ENCODE results near the gene PES1. TPM values are rescaled to one million over a fixed set of nuclear protein-coding genes. Genes with fewer than 3 reads are reported as not detected.

The PES1 gene
- total and polyA plus RNA-seq, 2 of the 13 experiments (the other 11 are each of a cell fraction or from before 2014, with no cell fraction given): 65.1 to 94.7 TPM

GRCh38 chr22:30606455-30607299 lies 15.0 kb upstream of the PES1 start, which contains the start of gene TCN2:
Gene TCN2, plus strand, starts transcription at chr22:30607174. Its CDS starts 158 bp downstream, at chr22:30607332.
- peak within 1 kb of the TSS; percentile 44; the same call in 1 of the 2 replicates for H3K9ac ChIP-seq (ENCODE audit: insufficient read depth, low read depth, low read length)
- no peak for FAIRE-seq
- peaks cover 0 to 13% of the 10 kb centered on the region in 2 experiments; a peak in 3 of 5 replicates for H3K27me3 ChIP-seq (ENCODE audit: control insufficient read depth in 1 of 2, insufficient read depth in 2 of 2, low read length in 2 of 2)
- no peaks in the 10 kb centered on the region for H3K79me2 ChIP-seq (ENCODE audit: insufficient read depth, low read length)
- POLR2A ChIA-PET: interaction anchor here (0.6 to 2.3 kb wide), 6 partner anchors 15 to 317 kb away, joined by 3 to 10 read pairs (median 4); partner anchors contain the start of gene PES1
- DNase-seq (ENCODE audit: low spot score): peak; percentile 41
- H3K4me2 ChIP-seq (ENCODE audit: low read depth, low read length): peak within 1 kb of the TSS; percentile 100
- CTCF ChIA-PET (ENCODE audit: low intra/inter-chr PET ratio, low total read pairs): no interaction called here
- peak within 1 kb of the TSS; percentile 48 to 79 (median 53) for H3K4me3 ChIP-seq (replicated peaks in 1 of 3; ENCODE audit: insufficient read depth in 1 of 3, low read depth in 2 of 3, low read length in 3 of 3)
- no peak within 1 kb of the TSS for H2AFZ ChIP-seq (ENCODE audit: low read length)
- in situ Hi-C loops (cut with HindIII; ENCODE audit: extremely low pct_ligation_motif_present, low pct_unique_long_range_greater_than_20kb) (no loop called here), intact Hi-C loops (cut with micrococcal nuclease; ENCODE audit: unreplicated experiment) (no loop called here)
- BruUV-seq (replicated peaks): no TSS peak
- H3K9me3 ChIP-seq (ENCODE audit: low read length): no peaks in the 10 kb centered on the region
- peaks cover 38% of the 10 kb centered on the region for H3K4me1 ChIP-seq (ENCODE audit: insufficient read depth, low read length)
- WGBS (ENCODE audit: low lambda C conversion rate): 2% methylated on average over 19 of the region's 24 CpGs
- no peaks in the 10 kb centered on the region for H3K36me3 ChIP-seq (replicated peaks in 1 of 2; ENCODE audit: control insufficient read depth in 1 of 2, insufficient read depth in 2 of 2, low read length in 2 of 2)
- peak; percentile 97 for ATAC-seq
- H4K20me1 ChIP-seq (ENCODE audit: insufficient read depth, low read length): no peaks in the 10 kb centered on the region
- H3K27ac ChIP-seq (ENCODE audit: extremely low read length, insufficient read depth, low read length): no peak within 1 kb of the TSS
- TF ChIP-seq JUND (CRISPR knock-in tag; IDR thresholded peaks at IDR 0.05): no peak
- peak; percentile 77 for TF ChIP-seq TGIF2 (CRISPR knock-in tag; IDR thresholded peaks at IDR 0.05)
- peak; percentile 71 for TF ChIP-seq USF2 (IDR thresholded peaks at IDR 0.05; ENCODE audit: low read depth, low read length)
- peak; percentile 79; the same call in 1 of the 2 replicates for TF ChIP-seq USF2 (CRISPR knock-in tag; IDR thresholded peaks at IDR 0.05; ENCODE audit: borderline replicate concordance)
- no peak for TF ChIP-seq MAZ (IDR thresholded peaks at IDR 0.05; ENCODE audit: borderline replicate concordance, low read depth, low read length)
- no peak for TF ChIP-seq MAZ (CRISPR knock-in tag; IDR thresholded peaks at IDR 0.05; ENCODE audit: low read depth)
- no peak for TF ChIP-seq ZNF768 (CRISPR knock-in tag; IDR thresholded peaks at IDR 0.05)
- TF ChIP-seq ZNF563 (CRISPR knock-in tag; IDR thresholded peaks at IDR 0.05): no peak
- TF ChIP-seq PITX1 (CRISPR knock-in tag; IDR thresholded peaks at IDR 0.05): peak; percentile 71
- no peak for TF ChIP-seq ZNF331 (CRISPR knock-in tag; IDR thresholded peaks at IDR 0.05)
- no peak for TF ChIP-seq MXD3 (CRISPR knock-in tag; IDR thresholded peaks at IDR 0.05)
- TF ChIP-seq TP53 (CRISPR knock-in tag; conservative IDR thresholded peaks at IDR 0.05): no peak
- TF ChIP-seq CC2D1A (CRISPR knock-in tag; IDR thresholded peaks at IDR 0.05): no peak
- TF ChIP-seq SPEN (CRISPR knock-in tag; IDR thresholded peaks at IDR 0.05; ENCODE audit: low read depth): peak; percentile 5; the same call in 1 of the 2 replicates
- peak; percentile 32 to 47; a peak in 2 of 4 replicates for TF ChIP-seq MAFK (conservative IDR thresholded peaks at IDR 0.05 in 1 of 2, IDR thresholded peaks at IDR 0.05 in 1 of 2; ENCODE audit: low read length in 2 of 2)
- TF ChIP-seq ZZZ3 (CRISPR knock-in tag; IDR thresholded peaks at IDR 0.05; ENCODE audit: borderline replicate concordance): no peak
- peak; percentile 51; the same call in 1 of the 2 replicates for TF ChIP-seq RAD51 (IDR thresholded peaks at IDR 0.05; ENCODE audit: borderline replicate concordance)
- TF ChIP-seq ZHX1 (CRISPR knock-in tag; IDR thresholded peaks at IDR 0.05; ENCODE audit: low read depth): no peak
- TF ChIP-seq ZFP37 (CRISPR knock-in tag; IDR thresholded peaks at IDR 0.05; ENCODE audit: borderline replicate concordance): no peak
- TF ChIP-seq TAF15 (IDR thresholded peaks at IDR 0.05; ENCODE audit: low read depth, low read length, poor library complexity, severe bottlenecking): no peak

Data from HepG2 (cell line).